Measurements from ENCODE around the gene CACHD1.
A peak's percentile ranks its signal among the peaks of the same experiment; 100 is the strongest.
"Not testable (repeated sequence)": the region's sequence is repeated elsewhere in the genome, so short reads cannot be mapped to it uniquely, and the experiment has no call there.

The CACHD1 gene

DNA sequence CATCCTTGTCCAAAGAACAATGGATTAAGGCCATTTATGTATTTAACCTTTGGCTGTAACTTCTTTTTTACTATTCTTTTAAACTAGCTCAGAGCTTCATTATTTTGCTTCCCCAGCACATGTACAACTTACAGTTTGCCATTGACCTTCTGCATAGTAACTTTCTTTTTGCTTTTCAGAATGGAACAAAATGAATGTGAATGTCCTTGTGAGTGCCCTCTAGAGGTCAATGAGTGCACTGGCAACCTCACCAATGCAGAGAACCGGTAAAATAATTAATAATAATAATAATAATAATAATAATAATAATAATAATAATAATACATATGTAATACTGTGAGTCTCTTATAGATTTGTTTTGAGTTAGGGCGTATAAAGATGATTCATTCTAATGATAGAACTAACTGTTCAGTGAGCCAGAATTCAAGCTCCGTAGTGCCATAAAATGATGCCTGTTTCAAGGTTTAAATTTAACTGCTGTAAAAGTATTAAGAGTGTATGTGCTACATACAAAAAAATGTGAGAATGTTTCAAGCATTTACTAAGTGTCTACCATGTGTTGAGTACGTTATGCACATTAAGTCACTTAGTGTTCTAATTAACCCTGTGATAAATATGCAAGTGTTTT lies 205.9 kb downstream of the CACHD1 start:
- peak; percentile 89 for FAIRE-seq

- no peak for FAIRE-seq
Measured at GRCh38 chr1:64676386-64676785, 206.5 kb downstream of the CACHD1 start.

DNA sequence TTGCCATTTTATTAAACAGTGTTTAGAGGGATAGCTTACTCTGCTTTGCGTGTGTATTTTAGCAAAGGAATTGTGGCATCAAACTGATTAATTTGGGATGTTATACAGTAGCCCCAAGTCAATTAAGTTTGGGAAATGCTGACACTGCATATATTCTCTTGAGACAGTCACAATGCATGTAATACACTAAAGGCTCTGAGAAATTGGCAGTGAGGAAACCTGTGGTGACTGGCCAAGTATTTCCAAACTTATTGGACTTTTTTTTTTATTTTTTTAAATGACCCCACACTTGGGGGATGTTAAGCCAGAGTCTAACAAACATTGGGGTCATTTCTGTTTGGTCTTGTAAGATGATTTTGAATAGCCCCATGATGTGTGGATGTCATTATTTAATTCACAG lies 207.6 kb downstream of the CACHD1 start:
- FAIRE-seq = no peak

GRCh38 chr1:64678366-64678765 lies 208.4 kb downstream of the CACHD1 start:
- no peak for FAIRE-seq

DNA sequence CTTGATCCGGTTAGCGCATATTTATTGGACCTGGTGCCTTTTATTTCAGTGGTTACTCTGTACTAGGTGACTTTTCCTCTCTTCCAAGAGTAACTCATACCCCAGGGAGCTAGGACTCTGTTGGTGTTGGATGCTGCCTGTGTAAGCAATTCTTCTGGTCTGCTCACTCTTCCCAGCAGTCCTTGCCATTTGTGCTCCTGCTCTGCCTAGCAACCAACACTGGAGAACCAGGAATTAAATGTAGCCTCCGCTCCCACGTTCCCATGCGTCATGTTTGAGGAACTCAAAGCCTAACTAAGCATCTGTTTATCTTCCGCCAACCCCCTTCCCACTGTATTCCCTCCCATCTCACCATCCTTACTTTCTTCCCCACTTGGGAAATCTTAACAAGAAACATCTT lies 209.2 kb downstream of the CACHD1 start:
- no peak for FAIRE-seq

DNA sequence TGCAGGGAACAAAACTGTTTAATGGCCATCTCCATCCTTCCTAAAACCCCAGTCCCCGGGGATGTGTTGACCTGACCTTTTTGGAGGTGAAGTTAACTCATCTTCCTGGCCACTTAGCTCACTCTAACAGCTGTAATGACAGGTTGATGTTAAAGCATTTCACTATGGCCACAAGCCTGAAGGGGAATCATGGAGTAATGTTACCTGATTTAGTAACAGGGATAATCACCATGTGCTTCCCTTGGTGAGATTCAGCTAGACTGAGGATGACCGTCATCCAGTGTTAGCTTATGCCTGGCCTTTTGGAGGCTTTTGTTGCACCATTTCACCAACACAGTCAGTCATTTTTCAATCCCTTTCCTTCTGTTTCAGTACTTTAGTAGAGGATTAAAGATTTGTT lies 210.7 kb downstream of the CACHD1 start:
- no peak for FAIRE-seq

- no peak for FAIRE-seq
Measured at GRCh38 chr1:64681043-64681442, 211.1 kb downstream of the CACHD1 start.

- no peak for FAIRE-seq
Measured at GRCh38 chr1:64683419-64683818, 213.5 kb downstream of the CACHD1 start.

- no peak for FAIRE-seq
Measured at GRCh38 chr1:64685217-64685616, 215.3 kb downstream of the CACHD1 start.

- no peak for FAIRE-seq
Measured at GRCh38 chr1:64685765-64686341, 215.9 kb downstream of the CACHD1 start.

- peak; percentile 86 for FAIRE-seq
Measured at GRCh38 chr1:64686828-64687724, 217.1 kb downstream of the CACHD1 start.

DNA sequence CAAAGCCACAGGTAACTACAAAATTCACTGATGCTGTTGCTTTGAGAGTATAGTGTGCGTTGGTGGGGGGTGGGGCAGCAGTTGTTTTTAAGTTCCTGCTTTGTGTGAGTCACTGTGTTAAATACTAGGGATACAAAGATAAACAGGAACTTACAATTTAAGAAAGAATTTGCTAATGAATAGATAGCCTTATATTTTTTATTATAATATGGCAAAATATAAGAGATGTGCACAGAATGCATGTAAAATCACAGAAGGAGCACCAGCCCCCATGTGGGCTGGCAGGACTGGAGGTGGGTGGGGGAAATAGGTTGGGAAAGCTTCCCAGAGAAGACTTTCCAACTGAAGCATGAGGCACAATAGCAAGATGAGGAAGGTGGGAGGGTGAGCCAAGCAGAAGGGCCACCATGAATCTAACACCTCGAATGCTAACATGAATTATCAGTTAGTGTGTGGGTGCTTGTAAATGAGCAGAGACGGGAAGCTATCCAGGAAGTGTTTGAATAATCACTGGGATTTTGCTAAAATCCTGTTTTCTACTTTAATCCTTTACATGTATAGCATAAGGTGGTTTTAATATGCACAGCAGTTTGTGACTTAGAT lies 217.9 kb downstream of the CACHD1 start:
- FAIRE-seq = no peak

- no peak for FAIRE-seq
Measured at GRCh38 chr1:64691626-64692025, 221.7 kb downstream of the CACHD1 start.

- FAIRE-seq = no peak
Measured at GRCh38 chr1:64692911-64693310, 223.0 kb downstream of the CACHD1 start.

- no peak for FAIRE-seq
Measured at GRCh38 chr1:64693406-64693805, 223.5 kb downstream of the CACHD1 start.

GRCh38 chr1:64696879-64697278 lies 226.9 kb downstream of the CACHD1 start:
- FAIRE-seq = no peak

DNA sequence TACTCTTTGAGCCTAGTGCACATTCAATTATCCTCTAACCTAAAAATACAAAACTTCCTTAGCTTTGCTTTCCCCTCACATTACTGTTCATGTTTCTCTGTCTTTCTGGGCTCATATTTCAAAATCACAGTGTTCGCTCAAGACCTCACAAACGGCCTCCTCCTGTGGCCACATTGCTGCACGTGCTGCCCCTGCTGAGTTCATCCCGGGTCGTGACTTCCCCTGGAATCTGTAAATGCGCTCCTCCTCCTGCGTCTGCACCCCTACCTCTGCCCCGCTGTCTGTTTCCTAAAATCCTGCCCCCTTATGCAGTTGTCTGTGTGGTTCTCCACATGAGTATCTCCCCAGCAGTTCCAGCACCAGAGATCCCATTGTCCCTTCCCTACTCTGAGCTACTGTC lies 229.4 kb downstream of the CACHD1 start:
- FAIRE-seq = no peak

DNA sequence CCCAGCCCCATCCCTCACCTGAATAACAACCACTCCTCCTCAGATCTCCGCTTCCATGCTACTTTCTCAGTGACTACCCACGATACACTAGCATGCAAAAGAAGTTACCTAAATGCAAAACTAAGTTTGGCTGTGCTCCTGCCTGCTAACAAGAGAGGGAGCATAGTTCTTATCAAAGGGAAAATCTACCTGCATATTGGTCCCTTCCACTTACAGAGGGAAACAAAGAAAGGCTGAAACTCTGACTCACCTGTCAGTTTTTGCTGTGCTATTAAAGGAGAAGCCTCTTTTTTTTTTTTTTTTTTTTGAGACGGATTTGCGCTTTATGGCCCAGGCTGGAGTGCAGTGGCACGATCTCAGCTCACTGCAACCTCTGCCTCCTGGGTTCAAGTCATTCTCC lies 231.1 kb downstream of the CACHD1 start:
- no peak for FAIRE-seq

- FAIRE-seq = no peak
Measured at GRCh38 chr1:64701886-64702285, 232.0 kb downstream of the CACHD1 start.

- not testable (repeated sequence) for FAIRE-seq
Measured at GRCh38 chr1:64702670-64703069, 232.7 kb downstream of the CACHD1 start.

- FAIRE-seq = no peak
Measured at GRCh38 chr1:64703600-64703999, 233.7 kb downstream of the CACHD1 start.

- FAIRE-seq = no peak
Measured at GRCh38 chr1:64705591-64705990, 235.7 kb downstream of the CACHD1 start.

DNA sequence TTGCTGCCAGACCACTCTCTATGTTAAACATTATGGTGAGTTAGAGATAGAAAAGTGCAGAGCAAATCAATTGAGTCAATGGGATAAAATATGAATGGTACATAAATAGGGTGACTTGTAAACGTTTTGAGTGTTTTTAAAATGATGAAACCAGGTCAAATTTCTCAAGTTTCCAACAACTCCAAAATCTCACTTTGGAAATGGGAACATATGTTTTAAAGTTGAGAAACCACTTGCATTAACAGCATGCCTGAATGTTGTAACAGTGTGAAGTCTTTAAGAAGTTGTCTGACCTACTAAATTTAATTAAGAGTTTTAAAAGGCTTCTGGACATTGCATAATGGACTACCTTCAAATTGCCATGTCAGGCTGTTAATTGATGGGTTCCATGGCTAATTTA lies 241.3 kb downstream of the CACHD1 start:
- FAIRE-seq = no peak

GRCh38 chr1:64712049-64712448 lies 242.1 kb downstream of the CACHD1 start:
- no peak for FAIRE-seq
